ENCODE data around the gene TEP1.

GRCh38 chr14:20428802-20429201, 15.5 kb upstream of the TEP1 start:
- TF ChIP-seq NONO (IDR thresholded peaks at IDR 0.05) (no peak), NONO (CRISPR knock-in tag; conservative IDR thresholded peaks at IDR 0.05) (no peak), ZBTB8A (CRISPR knock-in tag; IDR thresholded peaks at IDR 0.05; ENCODE audit: borderline replicate concordance, low read depth) (no peak)
